A549 (cell line): Measurements from ENCODE around the gene SSTR3. TPM values are rescaled to one million over a fixed set of nuclear protein-coding genes. Genes with fewer than 3 reads are reported as not detected.

Source experiments
- ATAC-seq, 2 experiments: fragments of 200-7000 bp in 1 of 2; fragments of >200 bp in 1 of 2; cut with Nextera tagmentation in 1 of 2; cut with Tn5 transposase in 1 of 2; 3 replicates each; pipeline versions ENCODE4 v1.8.0 to v1.9.1; 2018 to 2020; ENCODE audit warnings: mild to moderate bottlenecking in 1 of 2, moderate library complexity in 1 of 2
- CTCF ChIA-PET: fragments of 300-600 bp; sonication (Branson Sonifier 250); formaldehyde crosslinking; extraction: SDS; loops from one replicate; lab custom pipeline; 2021; ENCODE audit warnings: antibody characterized with exemption, inconsistent platforms; lab: Yijun Ruan, JAX
- POLR2A ChIA-PET: fragments of 350-600 bp; formaldehyde crosslinking; extraction: SDS; loops from one replicate; lab custom pipeline; 2021; ENCODE audit warnings: antibody characterized with exemption, inconsistent platforms; lab: Yijun Ruan, JAX
- DNase-seq, 2 experiments: peaks; one replicate each; pipeline versions ENCODE4 v3.0.0 to v3.0.0-alpha.2; 2011 to 2016; ENCODE audit warnings: low read depth in 1 of 2, low spot score in 1 of 2
- FAIRE-seq: peaks from 2 replicates; lab custom pipeline; 2011; peaks lifted over from hg19 to GRCh38; lab: Jason Lieb, UNC
- H3K27ac ChIP-seq, 2 experiments: fragments of >200 bp; sonication (Bioruptor Twin); formaldehyde crosslinking; 3 replicates each; pipeline ENCODE4 v1.5.1; 2016 to 2017
- H3K4me1 ChIP-seq: fragments of >200 bp; sonication (Bioruptor Twin); formaldehyde crosslinking; 3 replicates; pipeline ENCODE4 v1.6.1; 2016
- H3K4me2 ChIP-seq: fragments of >200 bp; sonication (Bioruptor Twin); formaldehyde crosslinking; 3 replicates; pipeline ENCODE4 v1.6.1; 2016
- H3K4me3 ChIP-seq: fragments of >200 bp; sonication (Bioruptor Twin); formaldehyde crosslinking; 3 replicates; pipeline ENCODE4 v1.5.1; 2016
- H3K9me3 ChIP-seq: fragments of >200 bp; sonication (Bioruptor Twin); formaldehyde crosslinking; 3 replicates; pipeline ENCODE4 v1.6.1; 2016
- ATOH8 ChIP-seq: fragments of 250-450 bp; sonication (Bioruptor Pico); IDR thresholded peaks from 2 replicates; pipeline ENCODE4 v1.5.0; 2020; ENCODE audit warnings: low read depth, mild to moderate bottlenecking, moderate library complexity
- BHLHE40 ChIP-seq: IDR thresholded peaks from 2 replicates; pipeline ENCODE4 v1.6.1; 2012; ENCODE audit warnings: low read depth, low read length, inconsistent platforms
- E2F6 ChIP-seq: IDR thresholded peaks from 2 replicates; pipeline ENCODE4 v1.6.1; 2012; ENCODE audit warnings: low read depth, borderline replicate concordance
- ELK1 ChIP-seq: fragments of 150-350 bp; IDR thresholded peaks from 2 replicates; pipeline ENCODE4 v1.6.1; 2014; ENCODE audit warnings: low read depth, mild to moderate bottlenecking, low read length
- EP300 ChIP-seq, 2 experiments: fragments of >200 bp; sonication (Bioruptor Twin); formaldehyde crosslinking; IDR thresholded peaks; 2 replicates in 1 of 2; 3 replicates in 1 of 2; pipeline ENCODE4 v1.6.1; 2016 to 2017
- FOSB ChIP-seq: fragments of 250-450 bp; sonication (Bioruptor Pico); IDR thresholded peaks from 2 replicates; pipeline ENCODE4 v1.5.0; 2020; ENCODE audit warnings: mild to moderate bottlenecking, moderate library complexity
- HDAC2 ChIP-seq: fragments of 200-600 bp; sonication (generic); IDR thresholded peaks from 2 replicates; pipeline ENCODE4 v1.6.1; 2016
- HES2 ChIP-seq: fragments of >200 bp; sonication (Bioruptor Twin); formaldehyde crosslinking; IDR thresholded peaks from 2 replicates; pipeline ENCODE4 v1.6.1; 2016
- HMGXB4 ChIP-seq: fragments of 250-450 bp; sonication (Bioruptor Pico); IDR thresholded peaks from 2 replicates; pipeline ENCODE4 v1.5.0; 2021; ENCODE audit warnings: mild to moderate bottlenecking, moderate library complexity, borderline replicate concordance
- JUN ChIP-seq, 2 experiments: fragments of >200 bp; sonication (Bioruptor Twin); formaldehyde crosslinking; IDR thresholded peaks; 2 replicates in 1 of 2; 3 replicates in 1 of 2; pipeline ENCODE4 v1.6.1; 2016 to 2017
- KDM1A ChIP-seq: fragments of 200-600 bp; sonication (generic); IDR thresholded peaks from 2 replicates; pipeline ENCODE4 v1.6.1; 2016; ENCODE audit warnings: low read depth, mild to moderate bottlenecking
- KDM5A ChIP-seq: fragments of 200-600 bp; sonication (generic); IDR thresholded peaks from 2 replicates; pipeline ENCODE4 v1.6.1; 2016; ENCODE audit warnings: antibody characterized with exemption, mild to moderate bottlenecking
- MAX ChIP-seq: IDR thresholded peaks from 2 replicates; pipeline ENCODE4 v1.6.1; 2012
- NFE2L2 ChIP-seq: fragments of 150-350 bp; conservative IDR thresholded peaks from 2 replicates; pipeline ENCODE4 v1.6.1; 2014; ENCODE audit warnings: low read length
- POLR2A ChIP-seq: IDR thresholded peaks from 2 replicates; pipeline ENCODE4 v1.6.1; 2012; ENCODE audit warnings: mild to moderate bottlenecking, low read length
- RAD21 ChIP-seq, 2 experiments: fragments of >200 bp in 1 of 2; sonication (Bioruptor Twin) in 1 of 2; formaldehyde crosslinking in 1 of 2; IDR thresholded peaks in 1 of 2; conservative IDR thresholded peaks in 1 of 2; 2 replicates in 1 of 2; 3 replicates in 1 of 2; pipeline ENCODE4 v1.6.1; 2012 to 2018; ENCODE audit warnings: inconsistent platforms in 1 of 2
- USF2 ChIP-seq: fragments of 450-650 bp; IDR thresholded peaks from 2 replicates; pipeline ENCODE4 v1.6.1; 2014; ENCODE audit warnings: antibody characterized with exemption
- ZNF302 ChIP-seq: fragments of 250-450 bp; sonication (Bioruptor Pico); IDR thresholded peaks from 2 replicates; pipeline ENCODE4 v1.9.0; 2021; ENCODE audit warnings: inconsistent platforms, mild to moderate bottlenecking, moderate library complexity
- WGBS: methylation state at CpG from one replicate; pipeline ENCODE4 v1.1.6; 2017; ENCODE audit errors: missing lambda C conversion rate; 5-methylcytosine and 5-hydroxymethylcytosine counted together
- polyA plus RNA-seq, 4 experiments: library from polyadenylated mRNA; depleted of rRNA in 3 of 4; stranded (reverse); fragments of >200 nt; fragmentation: RNase III in 1 of 4; extraction: RNeasy Plus Mini Kit Qiagen cat#74134 plus additional on column Dnase treatment in 1 of 4; gene quantifications; 2 replicates in 3 of 4; 3 replicates in 1 of 4; pipeline ENCODE4 v1.2.3, GENCODE V29; 2011 to 2017

The SSTR3 gene
- polyA plus RNA-seq, 2 of the 4 experiments (the other 2 are of a cell fraction) = not detected

- CTCF ChIA-PET = interaction anchor here (0.5 to 9.6 kb wide), 6 partner anchors 9 to 360 kb away, joined by 3 to 126 read pairs (median 3); no protein-coding TSS in a partner anchor
- no peak for TF ChIP-seq BHLHE40
- TF ChIP-seq HMGXB4 = no peak
- no peak for TF ChIP-seq HES2
- TF ChIP-seq KDM1A = no peak
- TF ChIP-seq KDM5A = no peak
- no peak for TF ChIP-seq ZNF302
- TF ChIP-seq JUN (IDR thresholded peaks at IDR 0.05) = no peak
- TF ChIP-seq ATOH8 (CRISPR knock-in tag) = no peak
- TF ChIP-seq HDAC2 = no peak
- TF ChIP-seq RAD21 (conservative IDR thresholded peaks at IDR 0.05 in 1 of 2, IDR thresholded peaks at IDR 0.05 in 1 of 2) = no peak
- no peak for TF ChIP-seq FOSB (CRISPR knock-in tag)
- no peak for TF ChIP-seq NFE2L2
- no peak for TF ChIP-seq EP300 (IDR thresholded peaks at IDR 0.05)
- no peak for TF ChIP-seq ELK1
- TF ChIP-seq MAX = no peak
- no peak for TF ChIP-seq POLR2A
Observed at GRCh38 chr22:37162221-37163095, 49.8 kb downstream of the SSTR3 start.

GRCh38 chr22:37161443-37161842 is 50.8 kb downstream of the SSTR3 start:
- no peak for FAIRE-seq
- H3K9me3 ChIP-seq = peaks cover 5% of the 10 kb centered on the region; the same call in 1 of the 3 replicates
- peaks cover 22% of the 10 kb centered on the region for H3K4me1 ChIP-seq
- DNase-seq = peak; percentile 25 to 53
- ChIA-PET CTCF (interaction anchor here (0.7 to 9.6 kb wide), 3 partner anchors 14 to 61 kb away, joined by 3 to 126 read pairs (median 3); no protein-coding TSS in a partner anchor), POLR2A (no interaction called here)
- no peak for TF ChIP-seq ZNF302
- TF ChIP-seq E2F6 = no peak
- peak; percentile 97 for TF ChIP-seq USF2
- ATAC-seq = peak in 1 of 2 experiments; percentile 45; a peak in 2 of 6 replicates
- H3K4me3 ChIP-seq = no peak overlapping the region
- H3K27ac ChIP-seq = no peak overlapping the region
- WGBS = 71% methylated on average over 1 of the region's 2 CpGs
- H3K4me2 ChIP-seq = no peak overlapping the region

More at GRCh38 chr22:37162221-37163095, 49.8 kb downstream of the SSTR3 start:
- no peak overlapping the region for H3K4me3 ChIP-seq
- no peak for ATAC-seq
- H3K4me2 ChIP-seq = no peak overlapping the region
- DNase-seq = no peak
- WGBS = 93% methylated on average over 6 of the region's 11 CpGs
- no peak for FAIRE-seq
- POLR2A ChIA-PET = interaction anchor here (1.4 kb wide), 1 partner anchor 17 kb away, joined by 3 read pairs; no protein-coding TSS in a partner anchor
- peaks cover 29% of the 10 kb centered on the region for H3K4me1 ChIP-seq
- H3K27ac ChIP-seq = 0 out of 6 replicates have a peak overlapping the region, but pooled peaks of 1 of the 2 experiments have one; percentile 26
- H3K9me3 ChIP-seq = peaks cover 5% of the 10 kb centered on the region; the same call in 1 of the 3 replicates
